ENCODE data around the gene CD6.

- TF ChIP-seq EP300 (IDR thresholded peaks at IDR 0.05) (no peak), CTCF (IDR thresholded peaks at IDR 0.05) (no peak)
Measured at GRCh38 chr11:60925868-60926267, 45.6 kb upstream of the CD6 start.

Data from ovary (tissue), 3 donors.